Fibroblast of peridontal ligament (primary cell): Measurements from ENCODE around the gene DCAF8L2.
"Not testable (repeated sequence)": the region's sequence is repeated elsewhere in the genome, so short reads cannot be mapped to it uniquely, and the experiment has no call there.

Experiments used
- DNase-seq: peaks from one replicate; pipeline ENCODE4 v3.0.0-alpha.2; 2010; ENCODE audit errors: extremely low read depth

DCAF8L2 gene

GRCh38 chrX:27590044-27590443, at the start of gene DCAF8L2:
Gene DCAF8L2 (plus strand): TSS chrX:27590344. CDS start chrX:27746896, 156,552 bp downstream.
- DNase-seq, result no peak

GRCh38 chrX:27541161-27541560, 49.0 kb upstream of the DCAF8L2 start:
- DNase-seq, result not testable (repeated sequence)

- DNase-seq, result no peak
Observed at GRCh38 chrX:27548624-27549023, 41.5 kb upstream of the DCAF8L2 start.

GRCh38 chrX:27549688-27550087, 40.5 kb upstream of the DCAF8L2 start:
- DNase-seq, result no peak

GRCh38 chrX:27555514-27555913, 34.6 kb upstream of the DCAF8L2 start:
- DNase-seq, result peak; percentile 0

- DNase-seq, result no peak
Observed at GRCh38 chrX:27565992-27566391, 24.2 kb upstream of the DCAF8L2 start.

- DNase-seq, result no peak
Observed at GRCh38 chrX:27571164-27571563, 19.0 kb upstream of the DCAF8L2 start.

- no peak for DNase-seq
Observed at GRCh38 chrX:27575565-27575964, 14.6 kb upstream of the DCAF8L2 start.

- no peak for DNase-seq
Observed at GRCh38 chrX:27583976-27584375, 6.2 kb upstream of the DCAF8L2 start.

- DNase-seq, result no peak
Observed at GRCh38 chrX:27591938-27592337, 1.8 kb downstream of the DCAF8L2 start.

- no peak for DNase-seq
Observed at GRCh38 chrX:27597508-27597907, 7.4 kb downstream of the DCAF8L2 start.

- DNase-seq, result no peak
Observed at GRCh38 chrX:27598312-27598711, 8.2 kb downstream of the DCAF8L2 start.

GRCh38 chrX:27599928-27600327, 9.8 kb downstream of the DCAF8L2 start:
- peak; percentile 0 for DNase-seq

GRCh38 chrX:27600686-27601085, 10.5 kb downstream of the DCAF8L2 start:
- no peak for DNase-seq

GRCh38 chrX:27608671-27609070, 18.5 kb downstream of the DCAF8L2 start:
- DNase-seq, result no peak

- DNase-seq, result no peak
Observed at GRCh38 chrX:27619459-27619858, 29.3 kb downstream of the DCAF8L2 start.

GRCh38 chrX:27619975-27620374, 29.8 kb downstream of the DCAF8L2 start:
- DNase-seq, result peak; percentile 0

- no peak for DNase-seq
Observed at GRCh38 chrX:27622883-27623282, 32.7 kb downstream of the DCAF8L2 start.

- no peak for DNase-seq
Observed at GRCh38 chrX:27626066-27626465, 35.9 kb downstream of the DCAF8L2 start.

- DNase-seq, result no peak
Observed at GRCh38 chrX:27633328-27633727, 43.2 kb downstream of the DCAF8L2 start.

- DNase-seq, result no peak
Observed at GRCh38 chrX:27656581-27656980, 66.4 kb downstream of the DCAF8L2 start.

- no peak for DNase-seq
Observed at GRCh38 chrX:27660878-27661277, 70.7 kb downstream of the DCAF8L2 start.

GRCh38 chrX:27671234-27671633, 81.1 kb downstream of the DCAF8L2 start:
- no peak for DNase-seq

- no peak for DNase-seq
Observed at GRCh38 chrX:27674491-27674890, 84.3 kb downstream of the DCAF8L2 start.

GRCh38 chrX:27675493-27675892, 85.3 kb downstream of the DCAF8L2 start:
- no peak for DNase-seq
